HFFc6 (cell line): ENCODE data around the gene EEF1AKMT3. TPM values are rescaled to one million over a fixed set of nuclear protein-coding genes. Genes with fewer than 3 reads are reported as not detected.

ENCODE experiments used
- DNase-seq: peaks from one replicate; pipeline ENCODE4 v3.0.0-alpha.2; 2018
- H3K27ac Mint-ChIP-seq: 2 replicates; pipeline ENCODE4 v1.8.0; 2020; ENCODE audit warnings: mild to moderate bottlenecking, mixed read lengths
- H3K27me3 Mint-ChIP-seq: 2 replicates; pipeline ENCODE4 v1.8.0; 2021; ENCODE audit warnings: mild to moderate bottlenecking, moderate library complexity, mixed read lengths; ENCODE audit not compliant: insufficient read depth
- H3K36me3 Mint-ChIP-seq: 2 replicates; pipeline ENCODE4 v1.8.0; 2021; ENCODE audit warnings: low read depth, mixed read lengths
- H3K4me1 Mint-ChIP-seq: 2 replicates; pipeline ENCODE4 v1.8.0; 2020; ENCODE audit warnings: low read depth, mixed read lengths
- H3K4me3 Mint-ChIP-seq: 2 replicates; pipeline ENCODE4 v1.8.0; 2020; ENCODE audit warnings: mild to moderate bottlenecking, moderate library complexity, mixed read lengths
- H3K9me3 Mint-ChIP-seq: 2 replicates; pipeline ENCODE4 v1.8.0; 2020; ENCODE audit warnings: mild to moderate bottlenecking, mixed read lengths
- total RNA-seq, 6 experiments: library from RNA; stranded (reverse); fragmentation: NEBNext Ultra II Directional; extraction: Animal tissue kit (Norgen Biotek cat#: 25700); gene quantifications; 2 replicates in 1 of 6; 3 replicates in 5 of 6; pipeline ENCODE4 v1.2.3, GENCODE V29; 2021
- TF ChIP-seq, protein P1 (sequence below): fragments of 200-600 bp; sonication (generic); IDR thresholded peaks from 2 replicates; pipeline ENCODE4 v1.5.0; 2021; ENCODE audit warnings: antibody characterized with exemption, mild to moderate bottlenecking

Gene EEF1AKMT3
- total RNA-seq, 6 experiments from 2014 or later = 6.3 to 9.0 (median 7.8) TPM

DNA sequence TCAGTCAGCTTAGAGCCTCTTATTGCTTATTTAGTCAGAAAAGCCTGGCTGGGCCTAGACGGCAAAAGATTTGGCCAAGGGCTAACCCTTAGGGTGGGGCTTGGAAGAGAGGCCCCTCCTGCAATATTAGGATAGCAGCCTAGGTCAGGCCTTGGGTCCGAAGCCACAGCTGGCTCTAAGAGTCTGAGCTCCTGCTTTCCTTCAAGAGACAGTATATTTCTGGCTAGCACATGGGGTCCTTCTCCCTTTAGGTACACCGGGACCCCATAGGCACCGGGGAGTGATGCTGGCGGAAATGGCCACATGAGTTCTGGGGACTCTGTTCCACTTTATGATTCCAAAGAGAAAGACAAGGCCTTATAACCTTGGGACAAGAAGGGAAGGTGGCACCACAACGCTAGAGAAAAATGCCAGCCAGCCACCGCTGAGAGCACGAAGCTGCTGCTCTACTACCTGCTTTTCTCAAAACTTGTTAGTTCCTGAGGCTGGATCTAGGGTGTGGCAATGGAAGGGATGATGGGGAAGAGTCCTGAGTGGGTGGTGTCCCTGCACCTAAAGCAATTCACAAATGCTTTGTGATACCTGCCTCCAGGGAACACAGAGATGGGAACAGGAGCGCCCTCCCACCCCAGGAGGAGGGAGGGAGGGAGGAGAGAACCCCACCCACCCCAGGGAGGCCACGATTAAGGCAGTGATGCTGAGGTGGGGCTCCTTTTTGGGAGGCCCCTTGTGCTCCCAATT is 49.2 kb downstream of the EEF1AKMT3 start:
- Mint-ChIP-seq H3K4me1 (peaks cover 14% of the 10 kb centered on the region), H3K27ac (no peak overlapping the region), H3K36me3 (peaks cover 33% of the 10 kb centered on the region), H3K4me3 (no peak overlapping the region), H3K27me3 (no peaks in the 10 kb centered on the region; the same call in none of the 2 replicates), H3K9me3 (no peaks in the 10 kb centered on the region)
- DNase-seq = no peak
- TF ChIP-seq, protein P1, sequence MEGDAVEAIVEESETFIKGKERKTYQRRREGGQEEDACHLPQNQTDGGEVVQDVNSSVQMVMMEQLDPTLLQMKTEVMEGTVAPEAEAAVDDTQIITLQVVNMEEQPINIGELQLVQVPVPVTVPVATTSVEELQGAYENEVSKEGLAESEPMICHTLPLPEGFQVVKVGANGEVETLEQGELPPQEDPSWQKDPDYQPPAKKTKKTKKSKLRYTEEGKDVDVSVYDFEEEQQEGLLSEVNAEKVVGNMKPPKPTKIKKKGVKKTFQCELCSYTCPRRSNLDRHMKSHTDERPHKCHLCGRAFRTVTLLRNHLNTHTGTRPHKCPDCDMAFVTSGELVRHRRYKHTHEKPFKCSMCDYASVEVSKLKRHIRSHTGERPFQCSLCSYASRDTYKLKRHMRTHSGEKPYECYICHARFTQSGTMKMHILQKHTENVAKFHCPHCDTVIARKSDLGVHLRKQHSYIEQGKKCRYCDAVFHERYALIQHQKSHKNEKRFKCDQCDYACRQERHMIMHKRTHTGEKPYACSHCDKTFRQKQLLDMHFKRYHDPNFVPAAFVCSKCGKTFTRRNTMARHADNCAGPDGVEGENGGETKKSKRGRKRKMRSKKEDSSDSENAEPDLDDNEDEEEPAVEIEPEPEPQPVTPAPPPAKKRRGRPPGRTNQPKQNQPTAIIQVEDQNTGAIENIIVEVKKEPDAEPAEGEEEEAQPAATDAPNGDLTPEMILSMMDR = no peak

DNA sequence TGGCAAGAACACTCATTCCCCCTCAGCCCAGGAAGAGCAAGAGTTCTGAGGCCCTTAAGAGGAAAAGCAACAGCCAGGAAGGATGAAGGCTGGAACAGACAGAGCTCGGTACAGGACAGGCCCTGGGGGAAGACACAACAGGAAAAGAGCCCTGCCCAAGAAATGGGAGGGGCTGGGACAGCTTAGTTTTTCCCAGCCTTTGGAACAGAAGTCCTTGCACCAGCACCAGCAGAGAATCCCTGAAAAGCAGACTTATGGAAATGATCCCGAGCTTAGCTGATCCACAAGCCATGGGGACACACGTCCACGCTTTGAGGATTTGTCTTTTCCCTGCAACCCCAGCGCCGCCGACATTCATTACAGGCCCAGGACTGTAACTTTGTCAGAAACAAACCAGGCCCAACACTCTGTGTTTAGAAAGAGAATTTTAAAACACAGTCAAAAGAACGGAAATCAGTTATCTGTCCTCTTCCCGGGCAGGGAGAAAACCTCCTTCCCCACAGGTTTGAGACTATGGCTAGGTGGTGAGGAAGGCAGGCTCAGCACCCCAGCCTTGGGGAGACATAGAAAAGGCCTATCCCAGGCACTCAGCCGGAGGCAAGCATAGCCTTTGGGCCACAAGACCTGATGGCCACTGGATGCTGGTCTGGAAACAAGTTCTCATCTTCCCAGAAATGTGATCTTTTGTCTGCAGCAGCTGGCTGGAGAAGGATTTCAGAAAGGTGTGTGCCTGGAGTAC is 50.1 kb downstream of the EEF1AKMT3 start:
- H3K4me3 Mint-ChIP-seq = no peak overlapping the region
- peaks cover 10% of the 10 kb centered on the region for H3K4me1 Mint-ChIP-seq
- no peak overlapping the region for H3K27ac Mint-ChIP-seq
- no peaks in the 10 kb centered on the region for H3K9me3 Mint-ChIP-seq
- peaks cover 33% of the 10 kb centered on the region for H3K36me3 Mint-ChIP-seq
- TF ChIP-seq, protein P1 = no peak
- no peaks in the 10 kb centered on the region; the same call in none of the 2 replicates for H3K27me3 Mint-ChIP-seq
- no peak for DNase-seq

DNA sequence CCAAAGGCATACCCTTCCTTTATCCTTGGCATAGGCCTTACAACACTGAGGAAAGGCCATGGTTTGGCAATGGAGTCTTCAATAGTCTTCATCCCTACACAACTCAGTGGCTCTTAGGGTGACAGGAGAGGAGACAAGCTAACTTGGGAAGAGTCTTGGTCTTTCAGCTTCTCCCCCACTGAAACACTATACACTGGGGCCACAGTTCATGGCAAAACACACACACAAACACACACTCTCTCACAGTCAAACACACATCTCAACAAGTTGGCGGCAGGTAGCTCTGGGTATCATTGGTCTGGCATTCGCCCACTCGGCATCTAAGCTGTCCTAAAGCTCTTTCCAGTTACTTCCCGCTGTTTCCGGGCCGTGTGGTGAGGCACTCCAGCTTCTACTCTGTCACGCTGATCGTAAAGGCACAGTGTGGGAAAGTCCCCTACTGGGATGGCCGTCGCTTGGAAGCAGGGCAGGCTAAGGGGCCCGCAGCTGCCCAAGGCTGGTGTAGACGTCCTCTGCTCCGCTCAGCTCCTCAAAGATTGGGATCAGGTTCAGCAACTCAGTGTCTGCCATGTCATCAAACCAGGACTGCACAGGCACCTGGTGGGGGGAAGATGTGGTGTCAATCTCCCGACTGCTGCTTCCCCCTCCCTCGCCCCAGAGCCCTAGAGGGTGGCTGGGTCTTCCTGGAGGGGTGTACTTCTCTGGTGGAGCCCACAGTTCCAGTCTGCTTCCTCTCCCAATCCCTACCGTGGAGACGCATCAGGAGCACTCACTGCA is 50.9 kb downstream of the EEF1AKMT3 start:
- Mint-ChIP-seq H3K36me3 (peaks cover 33% of the 10 kb centered on the region), H3K27me3 (no peaks in the 10 kb centered on the region; the same call in none of the 2 replicates), H3K4me3 (no peak overlapping the region), H3K27ac (peak overlapping the region; percentile 7; the same call in 1 of the 2 replicates), H3K4me1 (peaks cover 9% of the 10 kb centered on the region), H3K9me3 (no peaks in the 10 kb centered on the region)
- DNase-seq = no peak
- TF ChIP-seq, protein P1 = no peak

DNA sequence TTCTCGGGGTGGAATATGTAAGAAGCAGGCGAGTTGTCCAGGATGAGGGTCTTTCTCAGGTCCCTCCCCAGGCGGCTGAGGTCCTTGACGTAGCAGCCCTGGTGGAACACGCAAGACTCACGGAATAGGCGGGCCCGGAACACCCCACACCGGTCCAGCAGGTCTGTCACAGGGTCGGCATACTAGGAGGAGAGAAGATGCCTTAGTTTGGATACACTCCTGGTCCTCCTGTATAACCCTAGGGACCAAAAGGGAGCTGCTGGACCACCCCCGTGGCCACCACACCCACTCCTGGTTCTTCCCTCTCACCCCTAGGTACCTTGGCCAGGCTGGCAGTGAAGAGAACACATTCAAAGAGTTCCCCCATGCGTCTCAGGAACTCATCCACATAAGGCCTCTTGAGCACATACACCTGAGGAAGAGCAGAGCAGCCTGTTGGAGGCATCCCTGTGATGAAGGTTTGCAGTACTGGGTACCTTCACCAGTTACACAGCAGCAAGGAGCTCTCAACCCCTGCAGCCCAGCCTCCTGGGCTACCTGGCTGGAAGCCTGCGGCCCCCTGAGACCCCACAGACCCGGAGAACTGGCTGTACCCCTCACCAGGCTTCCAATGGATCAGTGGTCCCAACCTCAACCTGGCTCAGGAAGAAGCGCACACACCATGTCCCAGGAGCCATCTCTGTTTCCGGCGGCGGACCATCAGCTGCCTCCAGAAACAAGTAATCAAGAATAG is 51.7 kb downstream of the EEF1AKMT3 start:
- Mint-ChIP-seq H3K27ac (no peak overlapping the region), H3K4me3 (no peak overlapping the region), H3K27me3 (no peaks in the 10 kb centered on the region; the same call in none of the 2 replicates), H3K36me3 (peaks cover 33% of the 10 kb centered on the region), H3K4me1 (peaks cover 1% of the 10 kb centered on the region), H3K9me3 (no peaks in the 10 kb centered on the region)
- no peak for DNase-seq
- TF ChIP-seq, protein P1 = no peak

DNA sequence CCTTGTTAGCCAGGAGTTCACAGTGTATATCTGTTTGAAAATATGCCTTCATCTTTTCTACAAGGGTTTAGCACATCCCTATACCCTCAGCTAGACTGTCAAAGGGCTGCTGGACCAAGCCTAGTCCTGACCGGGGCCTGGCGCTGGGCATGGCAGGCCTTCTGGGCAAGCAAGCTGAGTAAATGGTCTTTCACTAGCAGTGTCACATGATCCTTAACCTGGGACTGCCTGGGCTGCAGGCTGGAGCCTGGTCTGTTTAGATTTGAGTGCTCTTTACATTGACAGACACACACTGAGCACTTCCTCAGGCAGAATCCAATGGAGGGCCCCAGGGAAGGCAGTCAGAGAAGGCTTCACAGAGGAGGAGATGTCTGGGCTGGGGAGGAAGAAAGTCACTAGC is 53.0 kb downstream of the EEF1AKMT3 start:
- TF ChIP-seq, protein P1 = no peak
- H3K27me3 Mint-ChIP-seq = no peaks in the 10 kb centered on the region; the same call in none of the 2 replicates
- H3K36me3 Mint-ChIP-seq = peaks cover 33% of the 10 kb centered on the region
- H3K9me3 Mint-ChIP-seq = no peaks in the 10 kb centered on the region
- H3K27ac Mint-ChIP-seq = peak overlapping the region; percentile 8; the same call in 1 of the 2 replicates
- H3K4me3 Mint-ChIP-seq = no peak overlapping the region
- H3K4me1 Mint-ChIP-seq = peaks cover 7% of the 10 kb centered on the region; the same call in 1 of the 2 replicates
- DNase-seq = no peak
